G401.6 (cell line): ENCODE results near the gene GRIA1.

Source experiments
- FAIRE-seq: peaks from 2 replicates; lab custom pipeline; 2012; peaks lifted over from hg19 to GRCh38; lab: Jason Lieb, UNC

The GRIA1 gene

GRCh38 chr5:153660919-153661318 is 170.4 kb downstream of the GRIA1 start:
- FAIRE-seq = no peak

- no peak for FAIRE-seq
Observed at GRCh38 chr5:153661897-153662296, 171.4 kb downstream of the GRIA1 start.

- FAIRE-seq = no peak
Observed at GRCh38 chr5:153670101-153670500, 179.6 kb downstream of the GRIA1 start.

DNA sequence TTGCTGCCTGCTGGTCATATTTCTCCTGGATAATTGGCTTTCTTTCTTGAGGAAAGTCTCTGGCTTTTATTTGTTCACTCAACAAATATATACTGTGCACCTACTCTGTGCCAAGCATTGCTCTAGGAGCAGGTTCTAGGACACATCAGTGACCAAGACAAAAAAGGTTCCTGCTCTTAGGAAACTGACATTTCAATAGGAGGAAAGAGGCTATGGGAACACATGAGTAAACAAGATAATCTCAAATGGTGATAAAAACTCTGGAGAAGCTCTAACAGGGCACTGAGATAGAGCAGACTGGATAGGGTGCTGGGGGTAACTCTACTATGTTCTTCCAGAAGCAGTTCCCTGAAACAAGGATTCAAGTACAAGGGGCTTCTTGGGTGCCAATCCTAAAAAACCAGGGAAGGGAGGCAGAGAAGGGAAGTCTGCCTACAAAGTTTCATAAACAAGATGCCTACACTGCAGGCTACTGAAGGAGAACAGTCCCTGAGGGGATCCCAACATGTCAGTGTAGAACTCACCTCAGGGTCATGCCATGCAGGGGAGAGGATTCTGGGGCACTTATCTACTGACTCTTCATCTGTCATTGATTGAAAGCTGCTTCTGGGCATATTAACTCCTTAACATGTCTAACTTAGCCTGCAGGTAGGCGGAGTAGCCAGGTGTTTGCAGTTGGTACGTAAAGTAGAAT is 181.3 kb downstream of the GRIA1 start:
- FAIRE-seq = no peak

GRCh38 chr5:153672347-153673090 is 182.0 kb downstream of the GRIA1 start:
- FAIRE-seq = no peak

DNA sequence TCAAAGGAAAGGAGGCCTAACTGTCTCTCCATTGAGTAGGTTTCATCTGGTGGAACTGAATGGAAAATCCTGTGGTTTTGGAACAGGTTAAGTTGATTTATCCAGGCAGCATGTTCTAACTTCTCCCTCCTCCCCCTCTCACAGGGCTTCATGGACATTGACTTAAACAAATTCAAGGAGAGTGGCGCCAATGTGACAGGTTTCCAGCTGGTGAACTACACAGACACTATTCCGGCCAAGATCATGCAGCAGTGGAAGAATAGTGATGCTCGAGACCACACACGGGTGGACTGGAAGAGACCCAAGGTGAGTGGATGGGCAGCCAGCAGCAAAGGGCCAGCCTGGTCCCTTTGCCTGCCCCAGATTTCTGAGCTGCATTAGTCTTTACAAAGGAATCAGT is 183.9 kb downstream of the GRIA1 start:
- no peak for FAIRE-seq

GRCh38 chr5:153676406-153676805 is 185.9 kb downstream of the GRIA1 start:
- FAIRE-seq = no peak

- no peak for FAIRE-seq
Observed at GRCh38 chr5:153676821-153677220, 186.4 kb downstream of the GRIA1 start.

- no peak for FAIRE-seq
Observed at GRCh38 chr5:153678617-153679329, 188.3 kb downstream of the GRIA1 start.

DNA sequence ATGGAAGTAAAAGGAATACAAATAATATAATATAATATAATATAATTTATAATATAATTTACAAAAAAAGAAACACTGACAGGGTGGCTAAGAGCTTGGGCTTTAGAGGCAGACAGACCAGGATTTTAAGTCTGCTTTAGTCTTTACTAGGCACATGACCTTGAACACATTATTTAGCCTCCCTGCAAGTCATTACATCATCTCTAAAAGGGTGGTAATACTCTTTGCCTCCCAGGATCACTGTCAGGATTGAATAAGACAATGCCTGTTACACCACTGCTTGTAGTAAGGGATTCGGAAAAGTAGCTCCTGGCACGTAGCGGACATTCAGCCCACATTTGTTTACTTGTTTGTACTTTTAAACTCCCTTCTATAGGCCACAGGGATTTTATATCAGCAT is 199.8 kb downstream of the GRIA1 start:
- no peak for FAIRE-seq

GRCh38 chr5:153696256-153696655 is 205.8 kb downstream of the GRIA1 start:
- no peak for FAIRE-seq

- no peak for FAIRE-seq
Observed at GRCh38 chr5:153699035-153699434, 208.6 kb downstream of the GRIA1 start.

GRCh38 chr5:153700940-153701339 is 210.5 kb downstream of the GRIA1 start:
- no peak for FAIRE-seq

GRCh38 chr5:153702265-153702664 is 211.8 kb downstream of the GRIA1 start:
- FAIRE-seq = no peak

GRCh38 chr5:153704110-153704509 is 213.6 kb downstream of the GRIA1 start:
- FAIRE-seq = no peak

GRCh38 chr5:153707626-153708025 is 217.2 kb downstream of the GRIA1 start:
- FAIRE-seq = no peak

- no peak for FAIRE-seq
Observed at GRCh38 chr5:153711755-153712154, 221.3 kb downstream of the GRIA1 start.

- FAIRE-seq = no peak
Observed at GRCh38 chr5:153712946-153713345, 222.5 kb downstream of the GRIA1 start.

GRCh38 chr5:153713943-153714342 is 223.5 kb downstream of the GRIA1 start:
- FAIRE-seq = no peak

DNA sequence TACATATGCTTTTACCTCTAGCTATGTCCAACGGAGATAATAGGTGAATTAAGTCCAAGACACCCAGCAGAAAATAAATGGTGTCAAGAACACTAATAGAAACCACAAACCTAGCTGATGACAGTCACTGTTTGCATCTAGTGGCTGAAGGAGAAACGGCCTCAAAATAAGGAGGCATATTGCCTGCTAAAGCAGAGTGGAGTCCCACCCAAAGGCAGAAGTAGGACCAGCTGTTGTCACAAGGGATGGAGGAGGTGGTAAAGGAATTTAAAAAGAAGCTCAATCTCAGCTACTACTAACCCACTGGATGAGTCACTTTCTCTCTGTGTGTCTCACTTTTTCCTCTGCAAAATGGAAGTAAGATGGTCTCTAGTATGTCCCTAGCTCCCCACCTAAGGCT is 224.3 kb downstream of the GRIA1 start:
- FAIRE-seq = no peak

GRCh38 chr5:153717287-153717686 is 226.8 kb downstream of the GRIA1 start:
- FAIRE-seq = no peak

- FAIRE-seq = no peak
Observed at GRCh38 chr5:153718713-153719112, 228.2 kb downstream of the GRIA1 start.

GRCh38 chr5:153719324-153719723 is 228.9 kb downstream of the GRIA1 start:
- FAIRE-seq = no peak
